GF-D8 (cell line): ENCODE measurements around the gene LAD1.

ENCODE experiments used
- DNase-seq: peaks from one replicate; lab custom pipeline; 2025; lab: John Stamatoyannopoulos, UW

LAD1 gene

DNA sequence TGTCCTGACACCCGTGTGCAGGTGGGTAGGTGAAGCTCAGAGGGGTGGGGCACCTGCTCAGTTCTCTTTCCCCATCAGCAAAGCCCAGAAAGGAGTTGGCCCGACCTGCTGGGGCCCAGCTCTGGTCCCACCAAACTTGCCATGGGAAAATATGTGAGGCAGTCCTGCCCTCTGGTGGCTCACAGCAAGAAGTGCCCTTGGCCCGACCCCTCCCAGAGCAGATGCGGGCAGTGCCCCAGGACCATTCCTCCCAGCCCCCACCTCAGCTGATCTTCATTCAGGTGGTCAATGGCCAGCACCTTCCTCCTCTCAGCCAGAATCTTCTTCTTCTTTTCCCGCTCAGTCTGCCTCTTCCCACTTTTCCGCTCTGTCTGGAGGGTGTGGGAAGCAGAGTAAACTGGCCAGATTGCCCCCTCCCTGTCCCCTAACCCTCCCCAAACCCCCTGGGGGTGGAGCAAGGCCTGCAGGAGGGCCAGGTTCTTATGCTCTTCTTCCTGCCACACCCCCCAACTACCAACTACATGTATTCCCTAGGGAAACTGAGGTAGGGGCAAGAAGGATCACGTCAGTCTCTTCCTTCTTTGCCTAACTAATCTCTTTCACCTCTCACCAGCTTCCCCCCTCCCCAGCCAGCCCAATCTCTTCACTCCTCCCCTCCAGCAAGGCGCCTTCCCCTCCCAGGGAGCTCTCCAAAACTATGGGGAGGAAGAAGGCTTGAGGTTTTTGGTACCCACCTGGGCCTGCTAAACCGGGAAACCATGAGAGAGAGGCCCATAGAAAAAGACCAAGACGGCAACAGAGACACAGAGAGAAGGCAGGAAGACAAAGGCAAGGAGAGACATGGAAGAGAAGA is 37.2 kb downstream of the LAD1 start:
- no peak for DNase-seq

- DNase-seq, result no peak
Observed at GRCh38 chr1:201360901-201361651, 38.0 kb downstream of the LAD1 start.

DNA sequence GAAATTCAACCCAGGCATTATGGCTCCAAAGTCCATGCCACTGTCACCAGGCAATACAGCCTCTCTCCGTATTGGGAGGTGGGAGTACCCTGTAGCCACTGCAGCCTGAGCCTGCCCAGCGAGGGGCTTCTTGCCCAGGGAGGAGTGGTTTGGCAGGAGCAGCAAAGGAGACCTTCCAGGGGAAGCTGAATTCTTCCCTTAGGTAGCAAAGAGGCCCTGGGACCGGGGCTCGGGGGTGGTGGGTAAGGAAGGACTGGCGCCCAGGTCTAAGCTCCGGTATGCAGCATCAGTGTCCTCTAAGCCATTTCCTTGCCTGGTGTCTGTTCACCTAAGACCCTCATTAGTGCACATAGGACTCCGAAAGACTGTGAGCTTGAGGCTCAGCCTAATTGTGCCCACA is 38.6 kb downstream of the LAD1 start:
- DNase-seq, result no peak

GRCh38 chr1:201359873-201360210 is 39.3 kb downstream of the LAD1 start:
- no peak for DNase-seq

DNA sequence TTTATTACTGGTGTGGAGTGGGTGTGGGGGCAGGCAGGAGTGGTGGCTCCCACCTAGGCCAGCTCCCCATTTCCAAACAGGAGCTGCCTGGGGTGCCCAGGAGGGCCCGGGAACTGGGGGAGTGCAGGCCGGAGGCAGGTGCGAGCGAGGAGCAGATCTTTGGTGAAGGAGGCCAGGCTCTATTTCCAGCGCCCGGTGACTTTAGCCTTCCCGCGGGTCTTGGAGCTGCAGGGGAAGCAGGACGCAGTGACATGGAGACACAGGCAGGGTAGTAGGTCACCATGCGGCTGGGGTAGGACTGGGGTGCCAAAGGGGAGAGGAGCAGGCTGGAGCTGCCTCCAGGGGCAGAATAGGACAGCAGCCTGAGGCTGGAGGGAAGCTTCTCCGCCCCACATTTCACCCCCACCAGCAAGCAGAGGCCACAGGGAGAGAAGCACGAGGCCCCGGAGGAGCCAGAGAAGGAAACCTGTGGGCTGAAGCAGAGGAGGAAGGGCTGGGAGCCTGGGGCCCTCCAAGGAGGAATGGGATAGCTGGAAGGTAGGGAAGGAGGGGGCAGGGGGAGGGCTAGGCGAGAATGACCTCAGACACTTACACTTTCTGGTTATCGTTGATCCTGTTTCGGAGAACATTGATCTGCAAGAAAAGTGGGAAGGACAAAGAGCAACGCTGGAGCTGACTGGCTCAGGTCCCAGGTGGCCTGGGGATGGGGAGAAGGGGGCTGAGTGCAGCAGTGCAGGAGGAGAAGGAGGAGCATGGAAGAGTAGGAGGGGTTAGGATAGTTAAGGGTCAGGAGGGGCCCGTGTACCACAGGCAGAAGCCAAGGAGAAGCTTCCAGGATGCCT is 39.9 kb downstream of the LAD1 start:
- no peak for DNase-seq

- DNase-seq, result no peak
Observed at GRCh38 chr1:201358596-201358995, 40.5 kb downstream of the LAD1 start.

- DNase-seq, result no peak
Observed at GRCh38 chr1:201357636-201358348, 41.3 kb downstream of the LAD1 start.

DNA sequence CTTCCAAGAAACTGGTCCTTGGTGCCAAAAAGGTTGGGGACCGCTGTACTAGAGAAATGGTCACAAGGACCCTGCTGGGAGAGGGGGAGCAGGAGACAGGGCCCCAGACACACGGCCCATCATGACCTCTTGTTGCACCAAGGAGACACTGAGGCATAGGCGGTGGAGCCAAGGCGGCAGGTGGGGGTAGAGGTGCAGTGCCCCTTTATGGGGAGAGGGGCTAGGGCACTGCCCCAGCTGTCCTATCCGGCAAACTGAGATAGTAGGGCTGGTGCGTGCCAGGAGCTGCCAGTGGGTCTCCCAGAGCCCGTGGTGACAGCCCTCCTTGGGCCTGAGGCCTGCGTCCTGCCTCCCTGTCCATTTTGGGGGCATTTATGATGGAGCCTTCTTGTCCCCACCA is 41.9 kb downstream of the LAD1 start:
- DNase-seq, result no peak

DNA sequence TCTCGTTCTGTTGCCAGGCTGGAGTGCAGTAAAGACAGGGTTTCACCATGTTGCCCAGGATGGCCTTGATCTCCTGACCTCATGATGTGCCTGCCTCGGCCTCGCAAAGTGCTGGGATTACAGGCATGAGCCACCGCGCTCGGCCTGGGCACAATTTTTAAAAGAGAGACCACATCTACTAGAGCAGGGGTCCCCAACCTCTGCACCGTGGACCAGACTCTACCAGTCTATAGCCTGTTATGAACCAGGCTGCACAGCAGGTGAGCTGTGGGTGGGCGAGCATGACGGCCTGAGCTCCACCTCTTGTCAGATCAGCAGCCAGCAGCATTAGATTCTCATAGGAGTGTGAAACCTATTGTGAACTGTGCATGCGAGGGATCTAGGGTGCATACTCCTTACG is 42.4 kb downstream of the LAD1 start:
- no peak for DNase-seq

DNA sequence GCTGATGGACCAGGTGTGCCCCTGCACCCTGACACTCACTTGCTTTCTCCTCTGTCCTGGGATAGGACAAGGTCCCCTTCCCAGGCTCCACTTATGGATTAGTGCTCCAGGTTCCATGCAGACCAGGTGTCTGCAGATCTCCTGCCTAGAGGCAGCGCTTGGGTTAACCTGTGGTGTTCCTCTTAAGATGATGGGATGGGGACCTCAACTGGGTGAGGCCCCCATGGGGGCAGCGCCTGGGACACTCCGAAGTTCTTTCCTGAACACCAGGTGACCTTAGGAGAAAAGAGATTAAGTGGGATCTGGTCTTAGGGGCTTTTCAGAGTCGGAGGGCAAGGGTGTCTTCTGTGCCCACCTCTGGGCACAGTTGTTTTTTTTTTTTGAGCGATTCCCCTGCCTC is 42.9 kb downstream of the LAD1 start:
- DNase-seq, result no peak

DNA sequence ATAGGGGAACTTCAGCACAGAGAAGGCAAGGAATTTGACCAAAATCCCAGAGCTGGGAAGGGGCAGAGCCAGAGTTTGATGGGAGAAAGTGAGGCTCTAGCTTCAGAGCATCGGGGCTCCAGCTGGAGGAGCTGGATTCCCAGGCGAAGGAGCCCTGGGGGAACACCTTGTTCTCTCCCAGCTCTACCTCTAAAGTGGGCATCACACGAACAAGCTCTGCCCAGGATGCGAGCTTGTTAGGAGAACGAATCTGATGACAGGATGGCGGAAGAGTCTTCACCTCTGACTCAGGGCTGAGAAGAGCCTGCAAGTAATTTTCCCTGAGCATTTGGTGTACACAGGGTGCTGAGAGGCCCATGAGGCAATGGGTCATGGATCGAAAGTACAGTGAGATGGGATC is 43.7 kb downstream of the LAD1 start:
- DNase-seq, result no peak

GRCh38 chr1:201354901-201355295 is 44.2 kb downstream of the LAD1 start:
- DNase-seq, result no peak

DNA sequence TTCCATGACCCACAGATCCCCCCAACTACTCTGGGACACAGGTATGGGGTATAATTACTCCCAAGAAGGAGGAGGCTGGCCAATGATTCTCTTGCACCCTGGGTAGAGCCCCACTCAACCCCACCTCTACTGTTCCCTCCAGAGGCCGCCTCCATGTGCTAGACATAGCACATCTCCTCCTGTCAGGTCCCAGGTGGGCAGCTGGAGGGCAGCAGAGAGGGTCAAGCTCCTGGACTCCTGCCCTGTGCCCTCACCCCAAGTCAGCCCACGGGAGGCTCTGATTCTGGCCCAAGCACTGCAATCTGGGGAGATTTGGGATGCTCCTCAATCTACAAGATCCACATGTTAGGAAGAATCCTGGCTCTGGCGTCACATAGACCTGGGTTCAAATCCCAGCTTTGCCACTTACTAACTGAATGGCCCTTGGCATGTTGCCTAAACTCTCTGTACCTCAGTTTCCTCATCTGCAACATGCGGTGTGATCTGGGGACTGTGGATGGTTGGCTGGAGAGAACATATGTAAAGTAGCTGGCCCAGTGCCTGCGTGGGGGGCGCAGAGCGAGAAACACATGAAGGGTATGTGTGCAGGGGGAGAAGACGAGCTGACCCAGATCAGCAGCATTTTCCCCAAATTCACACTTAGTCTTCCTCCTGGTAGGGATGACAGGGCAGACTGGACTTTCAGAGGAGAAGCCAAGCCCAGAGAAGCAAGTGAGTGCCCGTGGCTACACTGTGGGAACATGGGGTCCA is 44.8 kb downstream of the LAD1 start:
- no peak for DNase-seq

DNA sequence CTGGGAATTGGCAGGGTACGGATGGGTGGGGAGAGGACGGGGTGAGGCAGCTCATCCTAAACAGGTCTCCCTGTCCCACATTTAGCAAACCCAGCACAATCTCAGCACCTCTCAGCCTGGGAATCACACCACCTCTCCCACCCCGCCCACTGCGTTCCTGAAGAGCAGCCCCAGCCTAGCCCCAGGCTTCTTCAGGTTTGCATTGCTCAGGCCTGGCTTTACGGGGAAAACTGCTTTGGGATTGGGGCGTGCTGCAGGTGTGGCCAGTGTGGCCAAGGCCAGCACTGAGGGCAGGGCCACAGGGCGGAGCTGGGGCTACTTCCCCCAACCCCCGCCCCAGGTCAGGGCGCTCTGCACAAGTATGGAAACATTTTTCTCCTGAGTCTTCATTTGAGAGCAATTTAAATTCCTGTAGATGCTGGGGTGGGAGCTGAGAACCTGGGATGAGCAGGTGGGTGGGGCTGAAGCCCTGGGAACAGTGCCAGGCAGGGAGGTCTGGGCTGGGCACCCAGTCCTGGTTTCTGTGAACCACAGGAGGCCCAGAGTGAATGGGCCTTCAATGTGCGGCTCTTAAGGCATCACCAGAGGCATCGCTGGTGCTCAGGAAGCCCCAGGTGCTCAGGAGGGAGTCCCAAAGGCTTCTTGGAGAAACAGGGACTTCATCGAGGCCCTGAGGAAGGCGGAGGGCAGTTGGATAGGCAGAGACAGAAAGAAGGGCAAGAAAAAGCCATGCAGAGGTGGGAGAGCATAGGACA is 45.8 kb downstream of the LAD1 start:
- no peak for DNase-seq

GRCh38 chr1:201351617-201352016 is 47.5 kb downstream of the LAD1 start:
- no peak for DNase-seq

GRCh38 chr1:201350884-201351283 is 48.2 kb downstream of the LAD1 start:
- no peak for DNase-seq

DNA sequence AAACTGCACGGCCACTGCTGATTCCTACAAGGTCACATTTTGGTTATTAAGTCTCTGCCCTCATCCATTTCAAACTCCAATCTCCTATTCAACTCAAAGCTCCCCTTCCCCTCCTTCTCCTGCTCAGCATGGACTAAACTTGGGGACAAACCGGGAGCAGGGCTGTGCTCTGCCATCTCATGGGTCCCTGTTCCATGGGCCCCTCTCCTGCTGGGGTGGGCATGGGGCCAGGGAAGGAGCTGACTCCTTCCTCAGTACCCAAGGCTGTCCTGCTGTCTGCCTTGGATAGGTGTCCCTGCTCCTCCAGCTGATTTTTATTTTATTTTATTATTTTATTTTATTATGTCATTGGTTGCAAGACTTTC is 48.8 kb downstream of the LAD1 start:
- no peak for DNase-seq

DNA sequence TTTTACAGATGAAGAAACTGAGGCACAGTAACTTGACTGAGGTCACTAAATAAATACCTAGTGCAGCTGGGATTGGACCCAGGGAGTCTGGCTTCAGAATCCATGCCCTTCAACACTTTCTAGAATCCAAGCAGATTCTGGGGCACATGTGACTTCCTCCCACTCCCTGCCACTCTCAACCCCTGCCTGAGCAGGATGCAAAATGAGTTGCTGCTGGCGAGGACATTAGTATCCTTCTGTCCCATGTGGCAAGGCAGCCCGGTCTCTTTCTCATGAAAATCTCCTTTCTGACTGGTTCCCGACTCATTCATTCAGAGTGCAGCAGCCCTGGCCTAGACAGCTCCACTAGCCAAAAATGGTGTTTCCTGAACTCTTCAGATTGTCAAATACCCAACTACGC is 50.0 kb downstream of the LAD1 start:
- DNase-seq, result no peak

DNA sequence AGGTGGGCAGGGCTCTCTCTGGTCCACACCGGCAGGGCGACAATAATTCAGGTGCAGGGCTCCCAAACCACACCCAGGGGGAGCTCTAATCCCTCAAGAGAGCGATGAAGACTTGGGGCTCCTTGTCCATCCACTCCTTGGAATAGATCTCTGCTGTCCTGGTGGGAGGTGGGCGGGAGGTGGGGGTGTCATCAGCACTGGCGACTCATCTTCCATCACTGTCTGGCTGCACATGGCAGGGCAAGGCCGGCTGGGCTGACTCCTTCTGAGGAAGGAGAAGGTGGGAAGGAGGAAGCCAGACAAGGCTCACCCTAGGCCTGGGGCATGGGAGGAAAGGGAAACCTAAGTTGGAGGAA is 50.9 kb downstream of the LAD1 start:
- DNase-seq, result no peak

GRCh38 chr1:201347498-201348210 is 51.5 kb downstream of the LAD1 start:
- no peak for DNase-seq
